Stomach (tissue), 9 donors: ENCODE results near the gene SMCO3. TPM values are rescaled to one million over a fixed set of nuclear protein-coding genes. Genes with fewer than 3 reads are reported as not detected.

Source experiments
- DNase-seq, 2 donors: peaks; one replicate each; pipeline versions ENCODE4 v3.0.0 to v3.0.0-alpha.2; 2013 to 2019
- H3K27ac ChIP-seq, 5 donors: fragments of 200-600 bp in 4 of 5; sonication (generic) in 4 of 5; one replicate each; pipeline ENCODE4 v1.5.1; 2013 to 2019; ENCODE audit warnings: mild to moderate bottlenecking in 1 of 5, moderate library complexity in 1 of 5
- H3K27me3 ChIP-seq, 3 donors: fragments of 200-600 bp; sonication (generic); one replicate each; pipeline ENCODE4 v1.5.1; 2017 to 2019; ENCODE audit warnings: mixed run types in 1 of 3
- H3K36me3 ChIP-seq, 4 donors: fragments of 200-600 bp; sonication (generic); 1 replicate in 3 of 4; 2 replicates in 1 of 4; pipeline ENCODE4 v1.5.1; 2016 to 2019
- H3K4me1 ChIP-seq, 4 donors: fragments of 200-600 bp; sonication (generic); one replicate each; pipeline ENCODE4 v1.5.1; 2016 to 2019
- H3K4me3 ChIP-seq, 4 donors: fragments of 200-600 bp; sonication (generic) in 3 of 4; one replicate each; pipeline ENCODE4 v1.5.1; 2016 to 2019; ENCODE audit warnings: mild to moderate bottlenecking in 1 of 4
- H3K9me3 ChIP-seq, 4 donors: fragments of 200-600 bp; sonication (generic); one replicate each; pipeline ENCODE4 v1.5.1; 2016 to 2019
- EP300 ChIP-seq: sonication (generic); formaldehyde crosslinking; IDR thresholded peaks from one replicate; pipeline ENCODE4 v1.6.1; 2017; ENCODE audit warnings: antibody characterized with exemption
- POLR2A ChIP-seq, 4 donors: fragments of 450-650 bp; IDR thresholded peaks; one replicate each; pipeline ENCODE4 v1.6.1; 2016; ENCODE audit warnings: antibody characterized with exemption in 4 of 4, control low read depth in 2 of 4, mild to moderate bottlenecking in 1 of 4, moderate library complexity in 1 of 4
- POLR2AphosphoS5 ChIP-seq, 3 donors: sonication (generic); formaldehyde crosslinking; IDR thresholded peaks; one replicate each; pipeline ENCODE4 v1.6.1; 2016; ENCODE audit warnings: antibody characterized with exemption in 3 of 3
- WGBS, 5 donors: extraction: QIAGEN DNeasy Blood & Tissue Kit in 3 of 5; methylation state at CpG; one replicate each; pipeline versions ENCODE4 v1.1.5 to v1.1.7; 2013 to 2018; 5-methylcytosine and 5-hydroxymethylcytosine counted together
- intact Hi-C: fragments of 100-400 bp; cut with DNase I; formaldehyde crosslinking; loops from one replicate; pipeline ENCODE4 v1.15.1; 2023; ENCODE audit warnings: low total_unique reads
- polyA plus RNA-seq, 3 donors: library from polyadenylated mRNA; stranded (reverse); fragments of 200-250 nt; gene quantifications; one replicate each; pipeline ENCODE4 v1.2.3, GENCODE V29; 2013
- total RNA-seq, 5 donors: library from RNA; depleted of rRNA; stranded (reverse); fragments of >200 nt; gene quantifications; one replicate each; pipeline versions ENCODE4 v1.1.0 to v1.2.3, GENCODE V29; 2014 to 2016
- TF ChIP-seq, protein P1 (sequence below), 7 experiments: fragments of 450-650 bp in 4 of 7; fragments of 200-600 bp in 3 of 7; sonication (generic) in 3 of 7; IDR thresholded peaks; one replicate each; pipeline ENCODE4 v1.5.1; 2016 to 2019; ENCODE audit warnings: antibody characterized with exemption in 7 of 7, control low read depth in 2 of 7, mild to moderate bottlenecking in 1 of 7
- donor health status: healthy with polysubstance abuse.
- donor health status: Bipolar disorder and iron deficiency.
- donor health status: healthy.

SMCO3 gene
- total and polyA plus RNA-seq, 8 donors: 2.4 TPM; not detected in 7

- Histone ChIP-seq H3K27me3 (no peaks in the 10 kb centered on the region), H3K4me1 (peaks cover 0 to 30% (median 23%) of the 10 kb centered on the region in 4 donors), H3K9me3 (no peaks in the 10 kb centered on the region), H3K27ac (no peak overlapping the region), H3K4me3 (no peak overlapping the region), H3K36me3 (no peaks in the 10 kb centered on the region)
- TF ChIP-seq EP300: no peak
- TF ChIP-seq, protein P1, sequence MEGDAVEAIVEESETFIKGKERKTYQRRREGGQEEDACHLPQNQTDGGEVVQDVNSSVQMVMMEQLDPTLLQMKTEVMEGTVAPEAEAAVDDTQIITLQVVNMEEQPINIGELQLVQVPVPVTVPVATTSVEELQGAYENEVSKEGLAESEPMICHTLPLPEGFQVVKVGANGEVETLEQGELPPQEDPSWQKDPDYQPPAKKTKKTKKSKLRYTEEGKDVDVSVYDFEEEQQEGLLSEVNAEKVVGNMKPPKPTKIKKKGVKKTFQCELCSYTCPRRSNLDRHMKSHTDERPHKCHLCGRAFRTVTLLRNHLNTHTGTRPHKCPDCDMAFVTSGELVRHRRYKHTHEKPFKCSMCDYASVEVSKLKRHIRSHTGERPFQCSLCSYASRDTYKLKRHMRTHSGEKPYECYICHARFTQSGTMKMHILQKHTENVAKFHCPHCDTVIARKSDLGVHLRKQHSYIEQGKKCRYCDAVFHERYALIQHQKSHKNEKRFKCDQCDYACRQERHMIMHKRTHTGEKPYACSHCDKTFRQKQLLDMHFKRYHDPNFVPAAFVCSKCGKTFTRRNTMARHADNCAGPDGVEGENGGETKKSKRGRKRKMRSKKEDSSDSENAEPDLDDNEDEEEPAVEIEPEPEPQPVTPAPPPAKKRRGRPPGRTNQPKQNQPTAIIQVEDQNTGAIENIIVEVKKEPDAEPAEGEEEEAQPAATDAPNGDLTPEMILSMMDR (IDR thresholded peaks at IDR 0.05): no peak
- intact Hi-C loops: no loop called here
- WGBS, 5 donors: 92 to 100% (median 95%) methylated on average over 1 of the region's 1 CpG
- no peak for DNase-seq
Observed at GRCh38 chr12:14839262-14839661, 25.3 kb upstream of the SMCO3 start.

- Histone ChIP-seq H3K4me1 (peaks cover 0 to 9% (median 7%) of the 10 kb centered on the region in 4 donors), H3K36me3 (no peaks in the 10 kb centered on the region), H3K4me3 (no peak overlapping the region), H3K27ac (no peak overlapping the region), H3K9me3 (no peaks in the 10 kb centered on the region), H3K27me3 (no peaks in the 10 kb centered on the region)
- 62 to 76% (median 71%) methylated on average over 7 of the region's 7 CpGs for WGBS, 5 donors
- intact Hi-C loops: no loop called here
- TF ChIP-seq POLR2AphosphoS5 (IDR thresholded peaks at IDR 0.05) (no peak), EP300 (no peak), POLR2A (IDR thresholded peaks at IDR 0.05) (no peak)
- TF ChIP-seq, protein P1 (IDR thresholded peaks at IDR 0.05): no peak
- no peak for DNase-seq
Observed at GRCh38 chr12:14836336-14837210, 22.6 kb upstream of the SMCO3 start.

DNA sequence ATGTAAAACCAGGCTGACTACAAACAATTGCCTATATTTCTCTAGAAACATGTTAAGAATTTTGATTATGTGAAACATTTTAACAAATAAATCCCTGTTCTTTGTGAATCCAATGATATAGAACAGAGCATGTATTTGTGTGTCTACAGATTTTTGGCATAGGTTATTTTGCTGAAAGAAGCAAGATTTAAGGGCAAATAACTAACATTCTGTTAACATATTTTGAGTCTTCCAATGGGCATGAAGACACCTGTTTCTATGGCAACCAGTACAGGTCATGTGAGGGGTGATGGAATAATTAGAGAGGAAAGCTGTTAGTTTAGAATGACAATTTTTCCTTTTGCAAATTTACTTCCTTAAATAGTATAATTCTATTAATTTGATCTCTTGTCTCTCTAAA is 20.5 kb upstream of the SMCO3 start:
- Histone ChIP-seq H3K4me1 (no peaks in the 10 kb centered on the region), H3K4me3 (no peak overlapping the region), H3K27ac (no peak overlapping the region), H3K36me3 (no peaks in the 10 kb centered on the region), H3K27me3 (no peaks in the 10 kb centered on the region), H3K9me3 (no peaks in the 10 kb centered on the region)
- TF ChIP-seq, protein P1 (IDR thresholded peaks at IDR 0.05): no peak
- TF ChIP-seq EP300 (no peak), POLR2AphosphoS5 (IDR thresholded peaks at IDR 0.05) (no peak), POLR2A (IDR thresholded peaks at IDR 0.05) (no peak)
- intact Hi-C loops: no loop called here
- DNase-seq: no peak

DNA sequence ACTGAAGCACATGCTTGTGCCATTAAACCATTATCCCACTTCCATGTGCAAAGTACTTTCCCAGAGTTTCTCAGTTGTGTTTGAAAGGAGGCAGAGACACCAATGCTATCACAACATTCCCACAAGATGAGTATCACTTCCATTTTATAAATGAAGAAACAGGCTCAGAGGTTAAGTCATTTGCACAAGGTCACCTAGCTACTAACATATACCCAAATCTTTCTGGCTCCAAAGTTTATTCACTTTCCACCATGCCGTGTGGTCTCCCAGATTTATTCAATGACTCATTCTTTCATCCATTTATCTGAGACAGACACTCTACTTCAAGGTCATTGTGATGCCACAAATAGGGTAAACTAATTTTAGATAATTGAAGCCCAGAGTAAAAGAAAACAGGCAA is 20.0 kb upstream of the SMCO3 start:
- no peaks in the 10 kb centered on the region for H3K36me3 ChIP-seq
- intact Hi-C loops: no loop called here
- H3K27me3 ChIP-seq: no peaks in the 10 kb centered on the region
- no peak overlapping the region for H3K4me3 ChIP-seq
- no peaks in the 10 kb centered on the region for H3K9me3 ChIP-seq
- TF ChIP-seq, protein P1 (IDR thresholded peaks at IDR 0.05): no peak
- TF ChIP-seq EP300: no peak
- no peak for TF ChIP-seq POLR2AphosphoS5 (IDR thresholded peaks at IDR 0.05)
- no peak for TF ChIP-seq POLR2A (IDR thresholded peaks at IDR 0.05)
- H3K27ac ChIP-seq: no peak overlapping the region
- H3K4me1 ChIP-seq: no peaks in the 10 kb centered on the region
- DNase-seq: no peak
- 21 to 46% (median 37%) methylated on average over 1 of the region's 1 CpG for WGBS, 5 donors
